Right lobe of liver (tissue), 4 donors: ENCODE results near the gene APOB.

Experiments
- CTCF ChIP-seq, 4 donors: fragments of 200-600 bp in 3 of 4; fragments of 450-650 bp in 1 of 4; IDR thresholded peaks; one replicate each; pipeline versions ENCODE4 v1.5.1 to v1.8.0; 2016 to 2022; ENCODE audit warnings: antibody characterized with exemption in 4 of 4, mild to moderate bottlenecking in 2 of 4
- POLR2A ChIP-seq: fragments of 450-650 bp; IDR thresholded peaks from one replicate; pipeline ENCODE4 v1.6.1; 2017; ENCODE audit warnings: antibody characterized with exemption, mild to moderate bottlenecking
- donor health status: DM: no; HTN: no; CAD: no.
- donor health status: DM: no; HTN: no; CAD: no.
- donor health status: DM: no; HTN: yes; CAD: no.

GRCh38 chr2:21044694-21045371, 960 bp upstream of the APOB start:
- TF ChIP-seq POLR2A (peak; percentile 45), CTCF (IDR thresholded peaks at IDR 0.05) (no peak)
